Muscle of arm (tissue), 12 donors: ENCODE measurements around the gene BCR. TPM values are rescaled to one million over a fixed set of nuclear protein-coding genes. Genes with fewer than 3 reads are reported as not detected.
"Not testable (repeated sequence)": the region's sequence is repeated elsewhere in the genome, so short reads cannot be mapped to it uniquely, and the experiment has no call there.

Experiments
- DNase-seq: peaks from one replicate; pipeline ENCODE4 v3.0.0-alpha.2; 2013
- polyA plus RNA-seq, 12 donors: library from polyadenylated mRNA; unstranded; fragments of 120-200 nt; gene quantifications; one replicate each; pipeline ENCODE4 v1.2.1, GENCODE V29; 2013; ENCODE audit not compliant: insufficient read length in 12 of 12

BCR gene
- polyA plus RNA-seq, 12 donors, result 10.4 to 37.8 (median 16.3) TPM; not detected in 1

DNA sequence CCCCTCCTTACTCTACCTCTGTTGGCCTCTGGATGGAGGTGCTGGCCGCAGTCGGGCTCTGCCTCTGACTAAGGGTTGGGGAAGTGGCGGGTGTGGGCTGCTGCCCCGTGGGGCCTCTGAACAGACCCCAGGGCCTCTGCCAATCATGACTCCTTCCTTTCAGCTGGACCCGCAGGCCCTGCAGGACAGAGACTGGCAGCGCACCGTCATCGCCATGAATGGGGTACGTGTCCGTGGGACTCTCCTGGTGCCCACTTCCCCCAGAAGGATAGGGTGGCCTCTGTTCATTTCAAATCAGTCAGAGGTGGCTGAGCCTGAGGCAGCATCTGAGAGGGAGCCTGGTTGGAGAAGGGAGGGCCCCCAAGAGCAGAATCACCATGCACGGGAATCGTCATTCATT is 129.0 kb downstream of the BCR start:
- DNase-seq, result not testable (repeated sequence)

DNA sequence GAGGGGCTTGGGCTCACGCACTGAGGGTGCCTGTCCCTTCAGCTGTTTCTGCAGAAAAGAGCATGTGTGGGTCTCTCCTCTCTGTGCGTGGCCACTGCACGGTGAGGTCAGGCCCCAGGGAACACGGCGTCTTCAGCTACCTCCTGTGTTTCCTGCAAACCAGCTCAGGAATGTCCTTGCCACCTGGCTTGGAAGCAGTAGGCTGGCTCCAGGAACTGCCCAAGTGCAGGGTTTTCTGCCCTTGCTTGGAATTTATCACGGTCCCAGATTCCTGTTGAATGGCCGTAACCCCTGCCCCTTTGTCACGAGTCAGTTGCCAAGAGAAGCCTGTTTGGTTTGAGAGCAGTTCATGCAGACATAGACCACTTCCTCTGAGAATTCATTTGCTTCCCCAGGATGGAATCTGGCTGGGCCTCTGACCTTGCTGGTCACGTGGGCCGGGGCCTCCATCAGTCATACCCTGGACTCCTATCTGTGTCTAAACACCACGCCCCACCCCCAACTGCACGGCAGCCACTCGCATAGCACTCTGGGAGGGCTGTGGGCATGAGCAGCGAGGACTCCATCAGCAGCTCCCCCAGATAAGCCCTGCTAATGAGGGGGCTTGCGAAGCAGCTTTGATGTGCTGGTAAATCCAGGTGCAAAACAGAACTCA is 130.3 kb downstream of the BCR start:
- DNase-seq, result not testable (repeated sequence)

DNA sequence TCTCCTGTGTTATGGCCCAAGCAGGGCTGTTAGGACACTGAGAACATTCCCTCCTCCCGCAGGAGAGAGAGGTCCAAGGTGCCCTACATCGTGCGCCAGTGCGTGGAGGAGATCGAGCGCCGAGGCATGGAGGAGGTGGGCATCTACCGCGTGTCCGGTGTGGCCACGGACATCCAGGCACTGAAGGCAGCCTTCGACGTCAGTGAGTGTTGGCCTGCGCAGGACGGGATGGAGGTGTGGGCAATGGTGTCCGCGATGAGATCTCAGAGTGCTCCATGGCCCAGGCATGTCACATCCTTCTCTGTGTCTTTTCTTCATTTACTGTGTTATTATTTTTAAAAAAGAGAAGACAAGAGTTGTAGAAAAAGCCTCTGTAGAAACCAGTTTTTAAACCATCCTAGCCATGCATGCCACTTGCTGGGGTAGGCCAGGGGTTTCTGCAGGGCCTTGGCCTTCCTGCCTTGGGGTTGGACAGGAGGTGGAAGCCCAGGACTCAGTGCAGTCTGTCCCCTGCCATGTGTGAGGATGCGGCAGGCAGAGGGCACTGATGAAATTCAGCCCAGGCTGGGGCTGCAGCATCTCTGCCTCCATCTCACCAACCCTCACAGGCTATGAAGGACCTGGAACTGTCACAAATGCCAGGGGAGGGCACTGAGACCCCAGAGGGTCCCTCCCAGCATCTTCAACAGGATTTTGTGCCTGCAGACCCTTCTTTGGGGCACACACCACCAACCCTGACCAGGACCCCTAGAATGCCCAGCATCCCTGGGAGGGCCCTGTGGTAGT is 131.5 kb downstream of the BCR start:
- DNase-seq, result not testable (repeated sequence)

DNA sequence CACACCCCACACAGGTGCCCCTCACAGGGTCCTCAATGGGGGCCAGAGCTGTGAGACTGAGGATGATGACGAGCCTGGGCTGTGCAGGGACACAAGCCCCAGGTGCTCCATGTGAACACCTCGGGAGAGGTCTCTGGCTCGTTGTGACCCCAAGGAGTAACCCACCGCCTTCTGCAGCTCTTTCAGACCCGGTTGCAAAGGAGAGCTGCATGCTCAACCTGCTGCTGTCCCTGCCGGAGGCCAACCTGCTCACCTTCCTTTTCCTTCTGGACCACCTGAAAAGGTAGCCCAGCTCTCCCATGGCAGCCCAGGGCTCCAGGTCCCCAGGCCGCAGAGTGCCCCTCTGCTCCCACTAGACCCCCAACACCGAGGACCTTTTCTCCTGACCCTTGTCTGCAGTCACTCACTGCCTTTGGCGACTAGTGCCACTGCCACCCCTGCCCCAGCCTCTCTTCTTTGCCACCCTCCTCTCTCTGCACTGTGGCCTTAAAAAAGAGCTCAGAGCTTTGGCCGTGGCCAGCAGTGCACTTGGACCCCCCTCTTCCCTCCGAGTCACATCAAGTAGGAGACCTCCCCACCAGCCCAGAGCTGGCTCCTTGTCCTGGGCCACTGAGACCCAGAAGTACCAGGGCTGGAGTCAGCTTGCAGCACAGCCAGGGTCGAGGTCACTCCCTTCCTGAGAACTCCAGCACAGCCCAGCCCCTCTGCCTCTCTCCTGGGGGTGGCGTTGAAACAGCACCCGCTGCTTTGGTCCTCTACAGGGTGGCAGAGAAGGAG is 133.7 kb downstream of the BCR start:
- no peak for DNase-seq

DNA sequence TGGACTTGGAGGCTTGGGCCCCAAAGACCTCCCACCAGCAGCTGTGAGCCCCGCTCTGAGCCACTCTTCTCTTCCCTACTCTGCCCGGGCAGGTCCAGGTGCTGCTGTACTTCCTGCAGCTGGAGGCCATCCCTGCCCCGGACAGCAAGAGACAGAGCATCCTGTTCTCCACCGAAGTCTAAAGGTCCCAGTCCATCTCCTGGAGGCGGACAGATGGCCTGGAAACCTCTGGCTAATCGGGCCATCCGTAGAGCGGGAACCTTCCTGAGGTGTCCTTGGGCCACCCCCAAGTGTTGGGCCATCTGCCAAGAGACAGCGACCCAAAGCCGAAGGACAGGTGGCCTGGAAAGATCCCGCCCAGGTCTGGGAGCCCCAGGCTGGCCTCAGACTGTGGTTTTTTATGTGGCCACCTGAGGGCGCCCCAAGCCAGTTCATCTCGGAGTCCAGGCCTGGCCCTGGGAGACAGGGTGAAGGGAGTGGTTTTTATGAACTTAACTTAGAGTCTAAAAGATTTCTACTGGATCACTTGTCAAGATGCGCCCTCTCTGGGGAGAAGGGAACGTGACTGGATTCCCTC is 135.1 kb downstream of the BCR start:
- DNase-seq, result peak; percentile 33

DNA sequence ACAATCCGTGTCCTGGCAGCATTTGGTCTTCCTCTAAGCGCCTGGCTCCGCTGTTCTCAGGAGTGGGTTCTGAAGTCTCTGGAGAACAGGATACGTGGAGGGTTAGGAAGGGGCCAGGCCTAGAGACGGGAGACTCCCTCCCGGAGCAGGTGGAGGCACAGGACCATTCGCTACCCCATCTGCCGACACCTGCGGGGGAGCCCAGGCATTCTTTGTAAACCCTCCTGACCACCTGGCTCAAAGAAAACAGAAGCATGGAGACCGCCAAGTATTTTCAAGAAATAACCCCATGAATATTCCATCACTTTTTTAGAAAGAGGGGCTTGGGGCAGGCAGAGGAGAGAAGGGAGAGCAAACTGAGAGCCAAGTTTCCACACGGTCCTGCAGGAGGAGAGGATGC is 136.3 kb downstream of the BCR start:
- DNase-seq, result not testable (repeated sequence)

DNA sequence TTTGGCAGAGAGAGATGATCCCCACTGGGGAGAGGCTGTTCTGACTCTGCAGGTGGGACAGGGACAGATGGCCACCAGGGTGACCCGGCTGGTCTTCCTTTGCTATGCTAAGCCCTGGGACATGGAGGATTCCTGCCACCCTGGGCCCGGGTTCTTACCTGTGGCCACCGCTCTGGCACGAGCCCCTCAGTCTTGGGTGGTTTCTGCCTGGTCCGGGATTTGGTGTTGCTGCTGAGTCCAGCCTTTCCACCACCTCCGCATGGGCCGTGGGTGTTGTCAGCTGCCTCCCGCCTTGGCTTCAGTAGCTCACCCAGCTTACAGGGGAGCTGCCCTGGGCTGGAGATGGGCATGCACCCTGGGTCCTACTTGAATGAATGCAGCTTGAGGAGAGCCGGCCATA is 138.0 kb downstream of the BCR start:
- not testable (repeated sequence) for DNase-seq

DNA sequence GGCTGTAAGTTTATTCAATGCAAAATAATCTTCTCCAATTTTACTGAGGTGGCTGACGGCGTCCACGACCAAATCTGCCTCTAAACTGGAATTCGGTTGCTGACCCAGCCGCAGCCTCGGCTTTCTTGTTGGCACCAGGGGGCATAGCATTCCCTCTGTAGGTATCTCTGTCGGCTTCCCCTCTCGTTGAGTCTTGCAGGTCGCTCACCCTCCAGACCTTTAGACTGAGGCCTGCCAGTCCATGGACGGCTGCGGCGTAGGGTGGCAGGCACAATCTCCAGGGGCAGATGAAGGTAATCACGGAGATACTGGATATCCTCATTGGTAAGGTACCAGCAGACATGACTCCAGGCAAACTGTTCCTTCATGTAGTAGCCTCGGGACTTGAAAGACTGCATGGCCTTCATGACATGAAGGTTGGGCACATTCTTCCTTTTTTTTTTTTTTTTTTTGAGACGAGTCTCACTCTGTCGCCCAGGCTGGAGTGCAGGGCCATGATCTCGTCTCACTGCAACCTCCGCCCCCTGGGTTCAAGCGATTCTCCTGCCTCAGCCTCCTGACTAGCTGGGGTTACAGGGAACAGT is 142.3 kb downstream of the BCR start:
- DNase-seq, result not testable (repeated sequence)

DNA sequence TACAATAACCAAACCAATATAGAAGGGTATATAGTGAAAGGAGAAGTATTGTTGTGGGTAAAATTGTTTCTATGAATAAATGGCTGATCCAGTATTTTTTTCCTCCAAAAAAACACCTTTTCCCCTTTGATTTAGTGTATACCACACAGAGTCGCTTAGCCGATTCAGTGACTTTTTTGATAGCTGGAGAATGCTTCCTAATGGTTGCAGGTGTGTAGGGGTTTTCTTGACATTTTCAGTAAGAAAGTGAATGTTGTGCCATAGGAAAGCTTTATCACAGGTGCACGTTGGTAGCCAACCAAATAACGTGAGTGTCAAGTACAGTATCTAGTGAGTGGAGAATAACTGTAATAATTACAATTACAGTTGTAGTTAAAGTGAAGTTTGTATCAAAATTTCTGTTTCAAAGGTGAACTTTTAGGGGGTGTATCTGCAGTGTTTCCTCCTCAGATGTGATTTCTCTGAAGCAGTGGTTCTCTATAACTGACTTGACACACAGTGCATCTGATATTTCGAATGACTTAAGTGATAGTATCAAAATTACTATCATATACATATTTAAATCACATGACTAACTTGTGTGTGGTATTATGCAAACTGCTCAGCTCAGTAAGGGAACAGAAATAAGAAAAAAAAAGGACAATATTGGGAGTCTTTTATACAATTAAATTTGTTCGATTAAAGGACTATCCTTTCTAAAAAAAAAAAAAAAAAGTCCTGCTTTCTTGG is 143.8 kb downstream of the BCR start:
- DNase-seq, result not testable (repeated sequence)

DNA sequence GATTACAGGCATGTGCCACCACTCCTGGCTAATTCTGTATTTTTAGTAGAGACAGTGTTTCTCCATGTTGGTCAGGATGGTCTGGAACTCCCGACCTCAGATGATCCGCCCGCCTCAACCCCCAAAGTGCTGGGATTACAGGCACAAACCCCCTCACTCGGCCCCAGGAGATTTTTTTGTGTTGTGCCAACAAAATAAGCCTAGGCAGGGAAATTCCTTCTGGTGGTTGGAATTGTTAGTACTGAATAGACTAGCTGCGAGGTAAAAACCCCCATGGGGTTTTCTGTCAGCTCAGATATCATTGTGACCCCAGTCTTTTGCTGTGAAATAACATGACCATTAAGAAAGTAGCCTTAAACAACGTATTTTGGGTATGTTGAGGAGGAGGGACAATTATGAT is 144.9 kb downstream of the BCR start:
- no peak for DNase-seq

DNA sequence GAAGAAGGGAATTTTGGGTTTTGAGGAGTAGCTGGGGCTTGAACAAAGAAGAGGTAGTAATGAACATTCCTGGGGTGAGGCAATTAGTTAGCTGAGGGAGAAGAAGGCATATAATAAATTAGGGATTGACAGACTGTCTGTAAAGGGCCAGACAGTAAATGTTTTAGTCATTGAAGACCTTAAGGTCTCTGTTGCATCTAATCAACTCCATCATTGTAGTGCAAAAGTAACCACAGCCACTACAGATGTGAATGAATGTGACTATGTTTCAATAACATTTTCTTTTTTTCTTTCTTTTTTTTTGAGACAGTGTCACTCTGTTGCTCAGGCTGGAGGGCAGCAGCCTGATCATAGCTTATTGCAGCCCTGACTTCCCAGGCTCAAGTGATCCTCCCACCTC is 153.5 kb downstream of the BCR start:
- DNase-seq, result not testable (repeated sequence)

DNA sequence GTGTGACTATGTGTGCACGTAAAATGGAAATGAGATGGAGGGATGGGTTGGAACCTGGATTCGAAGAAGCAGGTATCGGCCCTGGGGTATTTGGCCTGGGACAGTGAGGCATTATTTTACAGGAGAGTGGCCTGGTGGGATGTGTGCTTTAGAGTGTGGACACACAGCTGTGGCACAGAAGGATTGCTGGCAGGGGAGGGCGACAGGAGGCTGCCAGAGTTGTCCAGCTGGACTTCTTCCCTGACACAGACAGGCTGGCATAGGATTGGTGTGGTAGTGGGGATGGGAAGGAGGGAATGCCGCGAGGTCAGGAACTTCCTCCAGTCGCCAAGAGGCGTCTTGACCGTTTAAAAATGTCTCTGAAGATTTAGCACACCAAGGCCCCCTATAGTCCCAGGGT is 157.4 kb downstream of the BCR start:
- DNase-seq, result not testable (repeated sequence)

DNA sequence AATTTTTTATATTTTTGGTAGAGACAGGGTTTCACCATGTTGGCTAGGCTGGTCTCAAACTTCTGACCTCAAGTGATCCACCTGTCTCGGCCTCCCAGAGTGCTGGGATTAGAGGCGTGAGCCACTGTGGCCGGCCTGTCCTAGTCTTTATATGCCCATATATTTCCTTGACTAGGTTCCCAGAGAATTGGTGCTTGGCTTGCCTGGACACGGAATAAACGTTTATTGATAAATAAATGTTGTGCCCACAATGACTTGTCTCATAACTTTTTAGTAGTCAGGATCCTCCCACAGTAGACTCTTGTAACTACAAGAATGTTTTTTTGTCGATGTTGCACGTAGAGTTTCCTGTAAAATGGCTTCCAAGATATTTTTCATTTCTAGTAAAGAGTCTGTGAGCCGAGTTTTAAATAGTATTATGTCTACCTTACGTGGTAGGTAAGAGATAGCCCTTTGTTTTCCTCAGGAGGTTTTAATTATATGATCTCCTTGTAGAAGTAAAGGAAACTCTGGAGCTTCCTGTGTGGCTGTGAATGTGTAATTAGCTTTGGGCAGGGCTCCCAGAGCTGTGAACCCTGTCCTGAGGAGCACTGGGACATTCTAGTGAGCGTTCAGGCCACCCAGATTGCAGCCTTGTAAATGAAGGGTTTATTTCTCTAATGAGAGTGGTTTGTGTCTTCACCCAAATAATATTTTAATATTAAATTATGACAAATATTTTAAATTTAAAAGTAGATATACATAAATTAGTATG is 161.8 kb downstream of the BCR start:
- DNase-seq, result not testable (repeated sequence)

DNA sequence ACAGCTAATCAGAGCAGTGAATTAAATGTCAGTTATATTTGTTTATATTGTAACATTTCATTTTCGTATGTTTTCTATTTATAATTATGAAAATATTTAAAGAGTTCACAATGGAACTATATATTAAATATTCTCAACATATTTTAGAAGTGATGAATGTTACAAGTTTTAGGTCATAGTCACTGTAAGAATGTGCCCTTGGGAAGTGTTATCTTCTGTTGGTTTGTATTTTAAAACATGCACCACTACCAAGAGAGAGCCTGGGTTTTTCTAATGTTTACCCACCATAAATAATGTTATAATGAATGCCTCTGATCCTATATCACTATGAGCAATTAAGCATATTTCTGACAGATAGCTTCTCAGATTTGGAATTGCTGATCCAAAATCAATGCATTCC is 171.0 kb downstream of the BCR start:
- no peak for DNase-seq

DNA sequence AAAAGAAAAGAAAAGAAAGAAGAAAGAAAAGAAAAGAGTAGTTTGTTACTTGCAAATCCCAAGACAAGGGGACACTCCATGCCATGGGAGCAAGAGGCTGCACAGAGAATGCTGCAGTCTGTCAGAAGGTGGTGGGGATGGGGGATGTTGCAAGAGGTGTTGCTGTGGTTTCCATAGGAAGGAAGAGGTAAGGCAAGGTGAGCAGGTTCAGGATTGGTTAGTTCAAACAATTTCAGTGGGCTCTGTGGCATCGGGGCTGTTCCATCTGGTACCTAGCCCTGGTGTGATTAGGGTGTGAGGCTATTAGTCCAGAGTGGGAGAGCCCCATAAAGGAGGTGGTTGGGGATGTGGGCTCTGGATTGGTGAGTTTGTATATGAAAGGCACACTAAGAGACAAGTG is 172.7 kb downstream of the BCR start:
- DNase-seq, result no peak

DNA sequence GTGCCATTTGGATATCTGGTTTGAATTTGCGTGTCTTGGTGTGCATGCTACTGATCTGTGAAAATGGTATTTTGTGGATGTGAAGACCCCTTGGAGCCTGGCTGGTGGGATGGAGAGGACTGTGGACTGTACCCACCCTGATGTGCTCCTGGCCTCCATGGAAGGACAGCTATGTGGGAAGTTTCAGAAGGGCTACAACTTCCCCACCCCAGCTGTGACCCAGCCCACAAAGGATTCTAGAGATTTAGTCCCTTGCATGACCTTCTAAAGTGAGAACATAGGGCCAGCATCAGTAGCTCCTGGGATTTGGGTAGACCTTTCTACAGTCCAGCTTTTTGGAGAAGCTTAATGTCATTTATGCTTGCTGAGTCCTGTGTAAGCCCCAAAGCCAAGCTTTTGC is 173.4 kb downstream of the BCR start:
- DNase-seq, result no peak

DNA sequence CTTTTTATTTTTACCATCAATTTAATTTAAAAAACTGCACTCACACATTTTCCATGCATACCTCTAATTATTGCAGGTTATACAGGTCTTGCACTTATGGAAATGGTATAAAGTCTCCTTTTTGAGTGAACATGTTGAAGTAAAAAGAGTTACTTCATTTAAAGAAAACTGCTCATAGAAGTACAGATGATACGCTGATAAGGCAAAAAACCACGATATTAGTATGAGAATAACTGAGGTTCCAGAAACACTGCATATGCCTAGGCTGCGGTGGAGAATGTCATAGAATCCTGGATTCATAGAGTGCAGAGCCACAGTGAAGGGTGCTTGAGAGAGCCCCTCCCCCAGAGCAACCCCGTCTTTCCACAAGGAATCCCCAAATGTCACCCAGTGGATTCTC is 175.8 kb downstream of the BCR start:
- no peak for DNase-seq

DNA sequence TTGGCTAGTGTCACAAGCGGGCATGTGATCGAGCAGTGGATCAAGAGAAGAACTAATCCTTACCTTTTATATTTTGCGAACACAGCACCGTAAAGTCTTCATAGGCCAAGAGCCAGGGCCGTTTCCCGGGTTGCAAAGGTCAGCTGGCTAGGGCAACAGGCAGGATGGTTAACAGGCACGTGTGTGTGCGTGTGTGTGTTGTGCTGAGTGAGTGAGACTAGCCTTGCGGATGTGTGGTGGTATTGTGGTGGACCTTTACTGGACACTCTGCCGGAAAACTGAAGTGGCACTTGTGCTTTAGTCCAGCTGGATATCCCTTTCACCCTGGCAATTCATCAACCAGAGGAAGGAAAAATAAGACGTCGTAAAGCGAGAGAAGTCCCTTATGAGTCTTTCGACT is 176.7 kb downstream of the BCR start:
- no peak for DNase-seq

DNA sequence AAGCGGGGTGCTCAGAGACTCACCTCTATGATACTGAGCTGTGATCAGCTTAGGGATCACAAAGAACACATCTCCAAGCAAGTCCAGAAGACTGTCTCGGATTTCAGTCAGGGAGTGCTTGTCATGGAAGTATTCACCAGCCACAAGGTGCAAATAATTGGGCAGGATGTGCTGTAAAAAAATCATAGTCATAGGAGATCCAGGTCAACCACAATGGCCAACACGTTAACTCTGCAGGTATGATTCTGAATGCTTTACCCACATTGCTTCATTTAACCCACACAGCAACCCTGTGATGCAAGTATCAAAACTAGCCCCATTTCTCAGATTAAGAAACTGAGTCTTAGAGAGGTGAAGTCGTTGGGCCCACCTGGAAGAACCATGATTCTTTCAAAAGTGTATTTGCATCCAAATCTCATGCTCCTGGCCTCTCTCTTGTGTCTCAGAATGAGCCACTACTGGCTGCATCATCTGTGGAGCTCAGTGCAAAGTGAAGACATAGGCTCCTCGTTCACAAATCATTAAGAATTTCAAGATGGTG is 179.3 kb downstream of the BCR start:
- DNase-seq, result no peak

DNA sequence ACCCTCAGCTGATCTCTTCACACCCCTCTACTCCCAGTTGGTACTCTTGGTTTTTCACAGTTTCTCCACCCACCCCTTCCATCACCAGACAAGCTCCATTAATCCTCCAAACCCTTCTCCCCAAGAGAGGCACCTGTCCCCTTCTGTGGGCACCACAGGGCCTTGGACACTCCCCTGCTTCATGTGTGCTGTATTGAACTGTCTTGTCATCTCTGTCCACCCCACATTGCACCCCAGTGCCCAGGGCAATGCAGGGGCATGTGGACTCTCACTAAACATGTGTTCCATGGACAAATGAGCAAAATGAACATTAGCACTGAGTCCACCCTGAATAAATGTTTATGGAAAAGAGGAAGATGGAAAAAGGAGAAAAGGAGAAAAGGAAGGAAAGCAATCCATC is 181.4 kb downstream of the BCR start:
- DNase-seq, result no peak
